HEK293 (cell line): ENCODE results near the gene SAFB.

Experiments
- GFI1B ChIP-seq: fragments of 450-650 bp; formaldehyde crosslinking; IDR thresholded peaks from 2 replicates; pipeline ENCODE4 v1.5.1; 2016; ENCODE audit warnings: missing biosample characterization, missing genetic modification characterization
- GLIS1 ChIP-seq: fragments of 450-650 bp; formaldehyde crosslinking; IDR thresholded peaks from 2 replicates; pipeline ENCODE4 v1.5.1; 2016; ENCODE audit warnings: missing biosample characterization, missing genetic modification characterization
- ZBTB21 ChIP-seq: fragments of 450-650 bp; formaldehyde crosslinking; IDR thresholded peaks from 2 replicates; pipeline ENCODE4 v1.5.1; 2017; ENCODE audit warnings: missing biosample characterization, missing genetic modification characterization
- ZFP37 ChIP-seq: fragments of 450-650 bp; formaldehyde crosslinking; IDR thresholded peaks from 2 replicates; pipeline ENCODE4 v1.5.1; 2016; ENCODE audit warnings: missing biosample characterization, missing genetic modification characterization
- ZIC2 ChIP-seq: fragments of 450-650 bp; formaldehyde crosslinking; IDR thresholded peaks from 2 replicates; pipeline ENCODE4 v1.5.1; 2016; ENCODE audit warnings: missing biosample characterization, missing genetic modification characterization
- ZNF138 ChIP-seq: fragments of 450-650 bp; formaldehyde crosslinking; IDR thresholded peaks from 2 replicates; pipeline ENCODE4 v1.5.1; 2016; ENCODE audit warnings: missing biosample characterization, missing genetic modification characterization, borderline replicate concordance
- ZNF2 ChIP-seq: fragments of 450-650 bp; formaldehyde crosslinking; IDR thresholded peaks from 2 replicates; pipeline ENCODE4 v1.5.1; 2016; ENCODE audit warnings: missing biosample characterization, missing genetic modification characterization
- ZNF24 ChIP-seq: fragments of 450-650 bp; formaldehyde crosslinking; IDR thresholded peaks from 2 replicates; pipeline ENCODE4 v1.5.1; 2016; ENCODE audit warnings: missing biosample characterization, missing genetic modification characterization
- ZNF335 ChIP-seq: fragments of 450-650 bp; formaldehyde crosslinking; conservative IDR thresholded peaks from 2 replicates; pipeline ENCODE4 v1.5.1; 2016; ENCODE audit warnings: missing biosample characterization, missing genetic modification characterization
- ZNF473 ChIP-seq: fragments of 450-650 bp; formaldehyde crosslinking; IDR thresholded peaks from 2 replicates; pipeline ENCODE4 v1.5.1; 2017; ENCODE audit warnings: missing biosample characterization, missing genetic modification characterization
- ZNF514 ChIP-seq: fragments of 450-650 bp; formaldehyde crosslinking; IDR thresholded peaks from 2 replicates; pipeline ENCODE4 v1.5.1; 2016; ENCODE audit warnings: missing biosample characterization, missing genetic modification characterization
- ZNF600 ChIP-seq: fragments of 450-650 bp; formaldehyde crosslinking; IDR thresholded peaks from 2 replicates; pipeline ENCODE4 v1.5.1; 2016; ENCODE audit warnings: missing biosample characterization, missing genetic modification characterization
- TF ChIP-seq, protein P1 (sequence below): fragments of 450-650 bp; formaldehyde crosslinking; IDR thresholded peaks from 2 replicates; pipeline ENCODE4 v1.5.1; 2016; ENCODE audit warnings: missing biosample characterization, missing genetic modification characterization
- TF ChIP-seq, protein P2 (sequence below): fragments of 450-650 bp; formaldehyde crosslinking; IDR thresholded peaks from 2 replicates; pipeline ENCODE4 v1.5.1; 2016; ENCODE audit warnings: missing biosample characterization, missing genetic modification characterization, borderline replicate concordance
- TF ChIP-seq, protein P3 (sequence below): fragments of 450-650 bp; formaldehyde crosslinking; IDR thresholded peaks from 2 replicates; pipeline ENCODE4; 2016; ENCODE audit warnings: missing biosample characterization, missing genetic modification characterization
- TF ChIP-seq, protein P4 (sequence below): fragments of 450-650 bp; formaldehyde crosslinking; IDR thresholded peaks from 2 replicates; pipeline ENCODE4 v1.5.1; 2016; ENCODE audit warnings: missing biosample characterization, missing genetic modification characterization, low read depth
- TF ChIP-seq, protein P5 (sequence below): fragments of 450-650 bp; formaldehyde crosslinking; IDR thresholded peaks from 2 replicates; pipeline ENCODE4 v1.5.1; 2017; ENCODE audit warnings: missing biosample characterization, missing genetic modification characterization
- TF ChIP-seq, protein P6 (sequence below): fragments of 450-650 bp; formaldehyde crosslinking; IDR thresholded peaks from 2 replicates; pipeline ENCODE4 v1.5.1; 2016; ENCODE audit warnings: missing biosample characterization, missing genetic modification characterization

SAFB gene

DNA sequence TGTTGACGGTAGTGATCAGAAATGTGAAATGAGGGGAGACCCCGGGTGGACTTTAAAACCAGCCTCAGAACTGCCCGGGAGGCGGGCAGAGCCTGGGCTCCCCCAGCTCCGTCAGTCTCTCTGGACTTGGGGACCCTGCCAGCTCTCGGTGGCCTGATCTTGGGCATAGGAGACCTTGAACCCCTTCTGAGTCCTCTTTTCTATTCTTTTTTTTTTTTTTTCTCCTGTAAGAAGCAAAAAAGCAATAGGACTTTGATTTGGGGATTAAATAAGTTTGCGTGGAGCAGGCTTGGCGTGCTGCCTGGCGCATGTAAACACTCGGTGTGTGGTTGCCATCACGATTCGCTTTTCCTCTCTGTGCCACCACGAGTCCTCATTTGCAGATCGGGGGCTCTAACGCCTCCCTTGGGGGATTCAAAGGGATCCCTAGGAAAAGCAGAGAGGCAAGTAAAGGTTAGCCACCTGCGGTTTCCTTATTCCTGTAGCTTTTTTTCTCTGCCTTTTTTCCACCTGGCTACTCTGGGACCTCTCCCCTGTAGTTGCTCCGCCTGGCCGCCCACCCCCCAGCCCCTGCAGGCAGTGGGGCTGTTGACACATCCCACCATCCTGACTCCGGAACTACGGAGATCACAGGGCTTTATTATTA lies 1.3 kb downstream of the SAFB start (continued):
- TF ChIP-seq, protein P1, sequence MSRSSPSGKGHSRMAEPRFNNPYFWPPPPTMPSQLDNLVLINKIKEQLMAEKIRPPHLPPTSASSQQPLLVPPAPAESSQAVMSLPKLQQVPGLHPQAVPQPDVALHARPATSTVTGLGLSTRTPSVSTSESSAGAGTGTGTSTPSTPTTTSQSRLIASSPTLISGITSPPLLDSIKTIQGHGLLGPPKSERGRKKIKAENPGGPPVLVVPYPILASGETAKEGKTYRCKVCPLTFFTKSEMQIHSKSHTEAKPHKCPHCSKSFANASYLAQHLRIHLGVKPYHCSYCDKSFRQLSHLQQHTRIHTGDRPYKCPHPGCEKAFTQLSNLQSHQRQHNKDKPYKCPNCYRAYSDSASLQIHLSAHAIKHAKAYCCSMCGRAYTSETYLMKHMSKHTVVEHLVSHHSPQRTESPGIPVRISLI (tag by site-specific recombination), result peak; percentile 90
- peak; percentile 47; the same call in 1 of the 2 replicates for TF ChIP-seq ZNF2 (tag by site-specific recombination)
- TF ChIP-seq ZNF473 (tag by site-specific recombination), result no peak
- TF ChIP-seq ZIC2, result no peak
- TF ChIP-seq ZNF600 (tag by site-specific recombination), result peak; percentile 58; the same call in 1 of the 2 replicates
- TF ChIP-seq, protein P2, sequence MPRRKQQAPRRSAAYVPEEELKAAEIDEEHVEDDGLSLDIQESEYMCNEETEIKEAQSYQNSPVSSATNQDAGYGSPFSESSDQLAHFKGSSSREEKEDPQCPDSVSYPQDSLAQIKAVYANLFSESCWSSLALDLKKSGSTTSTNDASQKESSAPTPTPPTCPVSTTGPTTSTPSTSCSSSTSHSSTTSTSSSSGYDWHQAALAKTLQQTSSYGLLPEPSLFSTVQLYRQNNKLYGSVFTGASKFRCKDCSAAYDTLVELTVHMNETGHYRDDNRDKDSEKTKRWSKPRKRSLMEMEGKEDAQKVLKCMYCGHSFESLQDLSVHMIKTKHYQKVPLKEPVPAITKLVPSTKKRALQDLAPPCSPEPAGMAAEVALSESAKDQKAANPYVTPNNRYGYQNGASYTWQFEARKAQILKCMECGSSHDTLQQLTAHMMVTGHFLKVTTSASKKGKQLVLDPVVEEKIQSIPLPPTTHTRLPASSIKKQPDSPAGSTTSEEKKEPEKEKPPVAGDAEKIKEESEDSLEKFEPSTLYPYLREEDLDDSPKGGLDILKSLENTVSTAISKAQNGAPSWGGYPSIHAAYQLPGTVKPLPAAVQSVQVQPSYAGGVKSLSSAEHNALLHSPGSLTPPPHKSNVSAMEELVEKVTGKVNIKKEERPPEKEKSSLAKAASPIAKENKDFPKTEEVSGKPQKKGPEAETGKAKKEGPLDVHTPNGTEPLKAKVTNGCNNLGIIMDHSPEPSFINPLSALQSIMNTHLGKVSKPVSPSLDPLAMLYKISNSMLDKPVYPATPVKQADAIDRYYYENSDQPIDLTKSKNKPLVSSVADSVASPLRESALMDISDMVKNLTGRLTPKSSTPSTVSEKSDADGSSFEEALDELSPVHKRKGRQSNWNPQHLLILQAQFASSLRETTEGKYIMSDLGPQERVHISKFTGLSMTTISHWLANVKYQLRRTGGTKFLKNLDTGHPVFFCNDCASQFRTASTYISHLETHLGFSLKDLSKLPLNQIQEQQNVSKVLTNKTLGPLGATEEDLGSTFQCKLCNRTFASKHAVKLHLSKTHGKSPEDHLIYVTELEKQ (tag by site-specific recombination), result no peak
- no peak for TF ChIP-seq ZNF138 (tag by site-specific recombination)
- TF ChIP-seq, protein P3, sequence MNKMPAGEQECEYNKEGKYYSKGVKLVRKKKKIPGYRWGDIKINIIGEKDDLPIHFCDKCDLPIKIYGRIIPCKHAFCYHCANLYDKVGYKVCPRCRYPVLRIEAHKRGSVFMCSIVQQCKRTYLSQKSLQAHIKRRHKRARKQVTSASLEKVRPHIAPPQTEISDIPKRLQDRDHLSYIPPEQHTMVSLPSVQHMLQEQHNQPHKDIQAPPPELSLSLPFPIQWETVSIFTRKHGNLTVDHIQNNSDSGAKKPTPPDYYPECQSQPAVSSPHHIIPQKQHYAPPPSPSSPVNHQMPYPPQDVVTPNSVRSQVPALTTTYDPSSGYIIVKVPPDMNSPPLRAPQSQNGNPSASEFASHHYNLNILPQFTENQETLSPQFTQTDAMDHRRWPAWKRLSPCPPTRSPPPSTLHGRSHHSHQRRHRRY (tag by site-specific recombination), result no peak
- TF ChIP-seq, protein P4, sequence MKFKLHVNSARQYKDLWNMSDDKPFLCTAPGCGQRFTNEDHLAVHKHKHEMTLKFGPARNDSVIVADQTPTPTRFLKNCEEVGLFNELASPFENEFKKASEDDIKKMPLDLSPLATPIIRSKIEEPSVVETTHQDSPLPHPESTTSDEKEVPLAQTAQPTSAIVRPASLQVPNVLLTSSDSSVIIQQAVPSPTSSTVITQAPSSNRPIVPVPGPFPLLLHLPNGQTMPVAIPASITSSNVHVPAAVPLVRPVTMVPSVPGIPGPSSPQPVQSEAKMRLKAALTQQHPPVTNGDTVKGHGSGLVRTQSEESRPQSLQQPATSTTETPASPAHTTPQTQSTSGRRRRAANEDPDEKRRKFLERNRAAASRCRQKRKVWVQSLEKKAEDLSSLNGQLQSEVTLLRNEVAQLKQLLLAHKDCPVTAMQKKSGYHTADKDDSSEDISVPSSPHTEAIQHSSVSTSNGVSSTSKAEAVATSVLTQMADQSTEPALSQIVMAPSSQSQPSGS (tag by site-specific recombination), result no peak
- TF ChIP-seq, protein P5, sequence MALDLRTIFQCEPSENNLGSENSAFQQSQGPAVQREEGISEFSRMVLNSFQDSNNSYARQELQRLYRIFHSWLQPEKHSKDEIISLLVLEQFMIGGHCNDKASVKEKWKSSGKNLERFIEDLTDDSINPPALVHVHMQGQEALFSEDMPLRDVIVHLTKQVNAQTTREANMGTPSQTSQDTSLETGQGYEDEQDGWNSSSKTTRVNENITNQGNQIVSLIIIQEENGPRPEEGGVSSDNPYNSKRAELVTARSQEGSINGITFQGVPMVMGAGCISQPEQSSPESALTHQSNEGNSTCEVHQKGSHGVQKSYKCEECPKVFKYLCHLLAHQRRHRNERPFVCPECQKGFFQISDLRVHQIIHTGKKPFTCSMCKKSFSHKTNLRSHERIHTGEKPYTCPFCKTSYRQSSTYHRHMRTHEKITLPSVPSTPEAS (tag by site-specific recombination), result no peak
- TF ChIP-seq, protein P6, sequence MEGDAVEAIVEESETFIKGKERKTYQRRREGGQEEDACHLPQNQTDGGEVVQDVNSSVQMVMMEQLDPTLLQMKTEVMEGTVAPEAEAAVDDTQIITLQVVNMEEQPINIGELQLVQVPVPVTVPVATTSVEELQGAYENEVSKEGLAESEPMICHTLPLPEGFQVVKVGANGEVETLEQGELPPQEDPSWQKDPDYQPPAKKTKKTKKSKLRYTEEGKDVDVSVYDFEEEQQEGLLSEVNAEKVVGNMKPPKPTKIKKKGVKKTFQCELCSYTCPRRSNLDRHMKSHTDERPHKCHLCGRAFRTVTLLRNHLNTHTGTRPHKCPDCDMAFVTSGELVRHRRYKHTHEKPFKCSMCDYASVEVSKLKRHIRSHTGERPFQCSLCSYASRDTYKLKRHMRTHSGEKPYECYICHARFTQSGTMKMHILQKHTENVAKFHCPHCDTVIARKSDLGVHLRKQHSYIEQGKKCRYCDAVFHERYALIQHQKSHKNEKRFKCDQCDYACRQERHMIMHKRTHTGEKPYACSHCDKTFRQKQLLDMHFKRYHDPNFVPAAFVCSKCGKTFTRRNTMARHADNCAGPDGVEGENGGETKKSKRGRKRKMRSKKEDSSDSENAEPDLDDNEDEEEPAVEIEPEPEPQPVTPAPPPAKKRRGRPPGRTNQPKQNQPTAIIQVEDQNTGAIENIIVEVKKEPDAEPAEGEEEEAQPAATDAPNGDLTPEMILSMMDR, result no peak
- TF ChIP-seq GLIS1 (tag by site-specific recombination), result peak; percentile 35; the same call in 1 of the 2 replicates
- no peak for TF ChIP-seq ZFP37 (tag by site-specific recombination)
- no peak for TF ChIP-seq ZBTB21 (tag by site-specific recombination)
- no peak for TF ChIP-seq GFI1B (tag by site-specific recombination)
- TF ChIP-seq ZNF514, result no peak
- peak; percentile 17; the same call in 1 of the 2 replicates for TF ChIP-seq ZNF335 (tag by site-specific recombination)
- TF ChIP-seq ZNF24 (tag by site-specific recombination), result no peak
- TF ChIP-seq, all 188 proteins: peak for 10
